Dedifferentiated amniotic fluid mesenchymal stem cell (primary cell): ENCODE data around the gene EEIG1.
A peak's percentile ranks its signal among the peaks of the same experiment; 100 is the strongest.

Experiments used
- DNase-seq: peaks from one replicate; pipeline ENCODE4 v3.0.0-alpha.2; 2016; ENCODE audit errors: extremely low spot score

Gene EEIG1

GRCh38 chr9:127974769-127975261, 6.0 kb downstream of the EEIG1 start:
- DNase-seq, result no peak

DNA sequence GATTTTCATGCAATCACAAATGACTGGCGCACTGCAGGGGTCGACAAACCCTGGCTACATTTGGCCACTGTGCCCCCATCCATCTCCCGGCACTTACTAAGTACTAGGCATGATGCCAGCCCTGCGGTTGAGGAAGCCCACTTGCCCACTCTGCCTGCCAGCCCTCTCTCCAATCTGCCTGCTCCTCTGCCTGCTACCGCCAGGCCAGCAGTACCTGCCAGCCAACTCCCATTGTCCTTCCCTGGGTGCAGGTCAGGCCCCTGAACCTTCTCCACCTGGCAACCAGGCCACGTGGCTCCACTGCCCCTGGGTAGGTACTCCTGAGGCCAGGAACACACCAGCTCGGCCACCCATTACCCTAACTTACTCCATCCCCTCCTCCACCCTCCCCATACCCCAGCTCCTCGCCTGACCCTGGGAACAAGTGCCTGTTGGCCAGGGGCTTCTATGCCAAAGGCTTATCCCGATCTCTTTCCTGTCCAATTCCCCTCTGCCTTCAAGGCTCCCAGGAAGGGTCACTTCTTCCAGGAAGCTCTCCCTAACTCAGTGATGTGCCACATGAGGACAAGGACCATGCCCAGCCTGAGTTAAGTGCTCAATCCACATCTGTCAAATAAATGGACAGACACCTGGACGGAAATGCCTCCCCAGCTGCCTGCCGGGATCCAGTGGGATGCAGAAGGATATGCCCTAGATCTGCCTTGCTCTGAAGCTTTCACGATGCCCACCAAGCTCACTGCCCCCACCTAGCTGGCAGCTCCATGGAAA, 6.6 kb downstream of the EEIG1 start:
- DNase-seq, result no peak

- DNase-seq, result no peak
Measured at GRCh38 chr9:127973169-127974000, 7.4 kb downstream of the EEIG1 start.

- DNase-seq, result no peak
Measured at GRCh38 chr9:127972236-127972871, 8.4 kb downstream of the EEIG1 start.

GRCh38 chr9:127971357-127972235, 9.2 kb downstream of the EEIG1 start:
- DNase-seq, result no peak

DNA sequence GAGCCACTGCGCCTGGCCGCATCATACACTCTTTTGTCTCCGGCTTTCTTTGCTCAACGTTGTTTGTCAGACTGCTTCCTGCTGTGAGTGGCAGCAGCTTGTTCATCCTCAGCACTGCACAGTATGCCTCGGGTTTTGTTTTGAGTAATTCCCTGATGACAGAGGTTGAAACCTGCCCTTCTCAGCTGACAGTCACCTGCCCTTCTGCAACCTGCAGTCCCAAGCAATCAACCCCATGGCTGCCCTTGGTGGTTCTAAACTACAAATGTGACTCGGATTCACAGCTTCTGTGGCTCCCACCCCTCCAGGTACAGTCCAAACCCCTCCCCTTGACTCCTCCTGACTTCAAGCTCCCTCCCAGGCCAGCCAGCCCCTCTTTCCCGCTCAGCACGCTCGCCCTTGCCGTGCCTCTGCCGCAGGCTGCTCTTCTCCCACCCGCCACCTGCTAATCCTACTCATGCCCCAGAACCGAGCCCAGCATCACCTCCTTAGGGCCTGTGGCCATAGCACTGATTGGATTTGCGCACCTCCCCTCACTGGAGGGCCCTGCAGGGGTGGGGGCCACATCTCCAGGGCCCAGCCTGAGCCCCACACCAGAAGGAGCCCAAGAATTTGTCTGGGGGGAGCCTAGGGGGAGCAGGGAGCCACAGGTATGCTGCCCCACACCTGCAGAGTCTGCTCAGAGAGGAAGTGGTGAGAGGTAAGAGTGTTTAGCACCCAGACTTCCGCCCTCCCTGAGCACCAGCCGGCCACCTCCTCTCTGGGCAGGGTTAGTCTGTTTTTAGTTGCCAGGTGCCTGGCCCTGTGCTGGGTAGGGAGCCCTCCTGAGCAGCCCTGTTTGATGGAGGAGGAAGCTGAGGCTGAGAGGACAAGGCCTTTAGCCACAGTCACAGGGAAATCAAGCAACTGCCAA, 10.1 kb downstream of the EEIG1 start:
- no peak for DNase-seq

DNA sequence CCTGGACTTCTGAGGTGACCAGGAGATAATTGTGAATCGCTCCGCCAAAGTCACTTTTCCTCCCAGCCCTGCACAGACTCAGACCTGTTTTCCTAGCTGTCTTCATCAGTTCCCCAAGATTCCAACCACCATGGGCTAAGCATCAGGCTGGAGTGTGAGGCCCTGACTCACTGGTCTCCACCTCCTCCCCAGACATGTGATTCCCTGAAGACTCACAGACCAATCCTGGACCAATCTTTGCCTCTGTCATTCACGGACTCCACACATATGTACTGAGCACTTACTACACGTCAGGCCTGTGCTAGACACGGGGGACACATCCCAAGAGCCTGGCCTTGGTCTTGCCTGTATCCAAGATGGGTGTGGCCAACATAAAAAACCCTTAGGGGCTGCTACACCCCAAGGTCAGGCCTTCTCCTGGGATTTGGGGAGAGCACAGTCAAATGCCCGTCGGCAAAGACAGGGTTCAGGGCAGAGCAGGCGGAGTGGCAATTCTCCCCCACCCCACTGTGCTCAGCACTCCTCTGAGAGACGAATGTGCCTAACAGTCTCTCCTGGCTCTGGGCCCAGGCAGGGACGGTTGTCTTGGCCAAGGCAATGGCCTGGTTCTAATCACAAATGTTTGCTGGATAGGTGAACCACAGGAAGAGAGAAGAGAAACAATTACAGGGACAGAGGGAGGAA, 11.9 kb downstream of the EEIG1 start:
- peak; percentile 85 for DNase-seq

- no peak for DNase-seq
Measured at GRCh38 chr9:127968042-127968441, 12.7 kb downstream of the EEIG1 start.

GRCh38 chr9:127967151-127967809, 13.5 kb downstream of the EEIG1 start:
- no peak for DNase-seq

DNA sequence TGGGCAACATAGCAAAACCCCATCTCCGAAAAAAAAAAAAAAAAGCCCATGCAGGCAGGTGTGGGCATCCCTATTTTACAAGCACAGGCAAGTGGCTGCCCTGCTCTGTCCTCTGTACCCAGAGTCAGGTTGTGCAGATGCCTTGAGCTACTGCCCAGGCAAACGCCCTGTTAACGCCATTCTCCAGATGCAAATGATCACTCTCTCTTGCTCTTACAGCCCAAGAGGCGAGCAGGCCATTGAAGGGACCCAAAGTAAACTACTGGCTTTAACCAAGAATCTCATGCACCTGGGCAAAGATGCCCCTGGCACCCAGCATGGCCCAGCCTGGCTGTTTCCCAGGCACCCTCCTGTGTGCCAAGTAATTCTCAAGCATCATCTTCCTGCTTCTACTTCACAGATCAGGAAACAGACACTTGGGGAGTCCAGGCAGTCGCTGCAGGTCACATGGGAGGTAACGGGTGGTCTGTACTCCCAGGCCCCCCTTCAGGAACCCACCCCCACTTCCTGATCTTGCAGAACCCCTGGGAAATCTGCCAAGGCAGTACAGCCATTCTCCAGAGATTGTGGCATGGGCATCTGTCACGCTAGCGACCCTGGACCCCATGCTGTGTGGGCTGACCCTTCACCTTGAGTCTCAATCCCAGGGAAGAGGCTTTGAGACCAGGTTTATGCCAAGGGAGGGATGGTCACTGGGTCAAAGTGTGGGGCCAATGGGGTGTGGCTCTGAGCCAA, 14.2 kb downstream of the EEIG1 start:
- DNase-seq, result no peak

GRCh38 chr9:127965953-127966352, 14.8 kb downstream of the EEIG1 start:
- DNase-seq, result no peak

- DNase-seq, result no peak
Measured at GRCh38 chr9:127963359-127964064, 17.3 kb downstream of the EEIG1 start.

DNA sequence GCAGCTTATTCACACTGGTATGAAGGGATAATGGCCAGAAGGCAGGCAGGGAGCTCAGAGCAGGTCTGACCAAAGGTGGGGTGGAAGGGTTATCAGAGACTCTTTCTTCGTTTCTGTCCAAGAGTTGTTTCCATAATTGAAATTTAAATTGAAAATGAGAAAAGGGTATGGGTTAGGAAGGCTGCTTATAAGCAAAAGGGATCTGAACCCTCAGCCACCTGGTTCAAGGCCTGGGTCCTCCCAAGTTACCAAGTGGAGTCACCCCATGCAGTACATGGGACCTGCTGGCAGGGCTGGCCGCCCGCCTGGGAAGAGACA, 17.8 kb downstream of the EEIG1 start:
- no peak for DNase-seq

GRCh38 chr9:127962278-127962677, 18.5 kb downstream of the EEIG1 start:
- no peak for DNase-seq

- no peak for DNase-seq
Measured at GRCh38 chr9:127961613-127962155, 19.1 kb downstream of the EEIG1 start.

DNA sequence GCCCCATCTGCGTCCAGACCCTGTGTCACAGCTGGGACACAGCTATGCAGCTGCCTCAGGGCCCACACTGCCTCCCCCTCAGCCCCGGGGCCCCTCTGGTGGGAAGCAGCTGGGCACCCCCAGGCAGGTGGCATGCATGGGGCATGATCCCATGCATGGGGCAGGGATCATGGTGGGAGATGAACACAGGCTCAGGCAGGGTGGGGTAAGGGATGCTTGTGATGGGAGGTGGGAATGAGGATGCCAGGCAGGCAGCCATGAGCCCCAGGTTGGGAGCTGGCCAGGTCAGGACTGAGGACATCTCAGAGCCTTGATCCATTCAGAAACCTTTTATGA, 19.7 kb downstream of the EEIG1 start:
- no peak for DNase-seq

DNA sequence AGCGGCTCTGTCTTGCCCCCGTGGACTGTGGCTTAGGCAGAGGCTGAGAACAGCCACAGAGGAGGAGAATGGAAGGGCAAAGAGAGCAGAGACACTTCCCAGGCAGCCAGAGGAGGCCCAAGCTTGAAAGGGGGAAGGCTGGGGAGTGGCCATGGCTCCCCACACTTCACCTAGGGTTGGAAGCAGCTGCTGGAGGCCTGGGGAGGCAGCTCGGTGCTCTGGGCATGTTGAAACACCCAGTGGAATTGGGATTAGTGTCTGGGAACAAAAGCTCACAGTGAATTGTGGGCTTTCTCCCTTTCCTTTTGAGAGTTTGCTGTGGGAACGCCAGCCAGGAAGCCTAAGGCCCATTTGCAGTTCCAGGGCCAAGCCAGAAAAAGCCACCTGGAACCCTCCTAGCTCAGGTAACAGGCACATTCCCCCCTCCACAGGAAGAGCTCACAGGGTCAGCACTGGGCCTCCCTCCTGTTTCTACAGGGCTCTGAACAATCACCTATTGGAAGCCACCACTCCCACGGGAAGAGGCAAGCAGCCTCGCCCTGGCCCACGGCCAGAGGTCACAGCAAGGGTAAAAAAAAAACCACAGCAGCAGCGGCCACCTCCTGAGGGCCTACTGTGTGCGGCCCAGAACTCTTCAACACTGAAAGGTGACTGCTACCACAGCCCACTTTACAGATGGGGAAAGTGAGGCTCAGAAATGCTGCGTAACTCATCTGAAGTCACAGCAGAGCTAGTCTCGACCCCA, 20.2 kb downstream of the EEIG1 start:
- no peak for DNase-seq
